Body of pancreas (tissue), 4 donors: Measurements from ENCODE around the gene SORCS2. TPM values are rescaled to one million over a fixed set of nuclear protein-coding genes. Genes with fewer than 3 reads are reported as not detected.

Experiments used
- ATAC-seq: fragments of 150-250 bp; one replicate; pipeline ENCODE4 v1.9.1; 2016
- DNase-seq, 4 donors: peaks; one replicate each; pipeline ENCODE4 v3.0.0-alpha.2; 2019
- H3K27ac ChIP-seq, 4 donors: fragments of 200-600 bp; sonication (generic); 1 replicate in 3 of 4; 2 replicates in 1 of 4; pipeline versions ENCODE4 v1.5.1 to v1.6.1; 2016 to 2019; ENCODE audit warnings: mild to moderate bottlenecking in 1 of 4, mixed read lengths in 1 of 4, moderate library complexity in 1 of 4
- H3K27me3 ChIP-seq, 2 donors: fragments of 200-600 bp; sonication (generic); one replicate each; pipeline ENCODE4 v1.6.0; 2016; ENCODE audit warnings: mild to moderate bottlenecking in 1 of 2
- H3K36me3 ChIP-seq, 2 donors: fragments of 200-600 bp; sonication (generic); replicated peaks in 1 of 2; 2 replicates each; pipeline ENCODE4 v1.5.1; 2016; ENCODE audit warnings: low read depth in 2 of 2; ENCODE audit not compliant: insufficient read depth in 1 of 2
- H3K4me1 ChIP-seq: fragments of 200-600 bp; sonication (generic); one replicate; pipeline ENCODE4 v1.6.0; 2016
- H3K4me3 ChIP-seq, 2 donors: fragments of 200-600 bp; sonication (generic); 1 replicate in 1 of 2; 2 replicates in 1 of 2; pipeline ENCODE4 v1.5.1; 2016 to 2019
- H3K9me3 ChIP-seq, 3 donors: fragments of 200-600 bp; sonication (generic); 1 replicate in 2 of 3; 2 replicates in 1 of 3; pipeline ENCODE4 v1.5.1; 2016
- POLR2A ChIP-seq, 3 donors: fragments of 450-650 bp; IDR thresholded peaks; one replicate each; pipeline ENCODE4 v1.6.1; 2016; ENCODE audit warnings: antibody characterized with exemption in 3 of 3, mild to moderate bottlenecking in 2 of 3
- WGBS, 2 donors: methylation state at CpG; one replicate each; pipeline ENCODE4 v1.1.5; 2017; 5-methylcytosine and 5-hydroxymethylcytosine counted together
- intact Hi-C: fragments of 100-400 bp; cut with DNase I; formaldehyde crosslinking; loops from one replicate; pipeline ENCODE4 v1.15.1; 2023
- total RNA-seq, 2 donors: library from RNA; depleted of rRNA; stranded (reverse); fragments of >200 nt; gene quantifications; one replicate each; pipeline ENCODE4 v1.1.0, GENCODE V29; 2016
- TF ChIP-seq, protein P1 (sequence below), 7 experiments: fragments of 450-650 bp in 4 of 7; fragments of 200-600 bp in 3 of 7; sonication (generic) in 3 of 7; IDR thresholded peaks; one replicate each; pipeline ENCODE4 v1.5.1; 2016 to 2019; ENCODE audit warnings: antibody characterized with exemption in 7 of 7

SORCS2 gene
- total RNA-seq, 2 donors from 2014 or later: 0.26 to 0.33 TPM

DNA sequence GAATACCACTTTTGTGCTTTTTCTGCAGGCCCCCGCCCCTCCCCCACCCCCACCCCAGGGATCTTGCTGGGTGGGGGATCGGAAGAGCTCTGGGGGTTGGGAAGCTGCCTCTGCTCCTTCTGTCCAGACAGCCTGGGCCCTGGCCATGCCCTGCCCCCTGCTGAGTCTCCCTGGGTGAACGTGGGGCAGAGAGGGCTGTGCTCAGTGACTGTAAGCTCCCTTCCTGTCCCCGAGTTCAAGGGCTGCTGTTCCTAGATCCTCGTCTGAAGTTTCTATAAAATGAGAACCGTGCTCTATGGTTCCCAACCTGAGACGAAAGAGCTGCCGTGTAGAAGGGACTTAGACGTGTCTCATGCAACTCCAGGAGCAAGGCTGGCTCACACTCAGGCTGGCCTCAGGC, 105.0 kb downstream of the SORCS2 start:
- Histone ChIP-seq H3K27ac (no peak overlapping the region), H3K27me3 (no peaks in the 10 kb centered on the region), H3K4me3 (no peak overlapping the region), H3K9me3 (no peaks in the 10 kb centered on the region), H3K36me3 (no peaks in the 10 kb centered on the region), H3K4me1 (no peaks in the 10 kb centered on the region)
- ATAC-seq (no peak), DNase-seq (no peak)
- WGBS, 2 donors: 43 to 57% methylated on average over 7 to 9 of the region's 9 CpGs
- TF ChIP-seq, protein P1, sequence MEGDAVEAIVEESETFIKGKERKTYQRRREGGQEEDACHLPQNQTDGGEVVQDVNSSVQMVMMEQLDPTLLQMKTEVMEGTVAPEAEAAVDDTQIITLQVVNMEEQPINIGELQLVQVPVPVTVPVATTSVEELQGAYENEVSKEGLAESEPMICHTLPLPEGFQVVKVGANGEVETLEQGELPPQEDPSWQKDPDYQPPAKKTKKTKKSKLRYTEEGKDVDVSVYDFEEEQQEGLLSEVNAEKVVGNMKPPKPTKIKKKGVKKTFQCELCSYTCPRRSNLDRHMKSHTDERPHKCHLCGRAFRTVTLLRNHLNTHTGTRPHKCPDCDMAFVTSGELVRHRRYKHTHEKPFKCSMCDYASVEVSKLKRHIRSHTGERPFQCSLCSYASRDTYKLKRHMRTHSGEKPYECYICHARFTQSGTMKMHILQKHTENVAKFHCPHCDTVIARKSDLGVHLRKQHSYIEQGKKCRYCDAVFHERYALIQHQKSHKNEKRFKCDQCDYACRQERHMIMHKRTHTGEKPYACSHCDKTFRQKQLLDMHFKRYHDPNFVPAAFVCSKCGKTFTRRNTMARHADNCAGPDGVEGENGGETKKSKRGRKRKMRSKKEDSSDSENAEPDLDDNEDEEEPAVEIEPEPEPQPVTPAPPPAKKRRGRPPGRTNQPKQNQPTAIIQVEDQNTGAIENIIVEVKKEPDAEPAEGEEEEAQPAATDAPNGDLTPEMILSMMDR (IDR thresholded peaks at IDR 0.05): no peak
- no peak for TF ChIP-seq POLR2A (IDR thresholded peaks at IDR 0.05)
- intact Hi-C loops: no loop called here

DNA sequence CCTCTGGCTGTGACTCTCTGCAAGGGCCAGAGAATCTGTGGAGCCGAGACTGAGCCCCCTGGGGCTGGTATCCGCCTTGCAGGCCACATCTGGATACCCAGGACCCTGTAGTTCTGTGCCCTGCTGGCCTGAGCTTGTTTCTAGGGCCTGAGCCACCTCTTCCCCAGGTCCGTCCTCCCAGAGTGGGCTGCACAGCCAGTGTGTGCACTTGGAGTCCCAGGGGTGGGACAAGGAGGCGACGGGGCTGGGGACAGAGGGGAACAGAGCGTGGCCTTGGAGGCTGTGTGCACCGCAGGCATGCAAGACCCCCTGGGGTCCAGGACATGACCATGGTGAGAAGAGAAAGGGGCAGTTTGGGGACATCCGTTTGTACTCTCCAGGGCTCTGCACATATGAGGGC, 105.5 kb downstream of the SORCS2 start:
- H3K9me3 ChIP-seq: no peaks in the 10 kb centered on the region
- H3K27me3 ChIP-seq: no peaks in the 10 kb centered on the region
- no peak for DNase-seq
- H3K4me1 ChIP-seq: no peaks in the 10 kb centered on the region
- H3K4me3 ChIP-seq: no peak overlapping the region
- H3K36me3 ChIP-seq: no peaks in the 10 kb centered on the region
- ATAC-seq: no peak
- no peak overlapping the region for H3K27ac ChIP-seq
- TF ChIP-seq, protein P1 (IDR thresholded peaks at IDR 0.05): no peak
- no peak for TF ChIP-seq POLR2A (IDR thresholded peaks at IDR 0.05)
- 47 to 69% methylated on average over 2 to 8 of the region's 8 CpGs for WGBS, 2 donors
- intact Hi-C loops: no loop called here

DNA sequence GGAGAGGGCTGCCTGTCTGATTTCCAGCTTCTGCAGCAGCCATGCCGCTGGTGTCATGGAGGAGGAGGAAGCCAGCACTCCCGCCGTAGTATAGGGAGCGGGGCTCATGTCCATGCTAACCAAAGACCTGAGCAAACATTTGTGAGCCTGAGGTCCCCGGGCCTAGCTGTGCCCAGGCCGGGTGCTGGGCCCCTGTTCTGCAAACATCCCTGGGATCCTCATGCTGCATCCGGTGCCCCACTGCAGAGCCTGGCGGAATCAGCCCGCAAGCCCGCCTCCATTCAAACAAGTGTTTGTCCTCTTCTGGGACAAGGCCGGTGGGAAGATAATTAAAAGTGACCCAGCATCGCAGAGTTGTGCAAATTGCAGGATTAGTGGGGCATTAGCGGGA, 106.3 kb downstream of the SORCS2 start:
- no peak for DNase-seq
- no peak for ATAC-seq
- intact Hi-C loops: no loop called here
- Histone ChIP-seq H3K36me3 (no peaks in the 10 kb centered on the region), H3K9me3 (no peaks in the 10 kb centered on the region), H3K4me1 (no peaks in the 10 kb centered on the region), H3K27me3 (no peaks in the 10 kb centered on the region), H3K4me3 (no peak overlapping the region), H3K27ac (no peak overlapping the region)
- TF ChIP-seq, protein P1 (IDR thresholded peaks at IDR 0.05): no peak
- no peak for TF ChIP-seq POLR2A (IDR thresholded peaks at IDR 0.05)
- 53 to 64% methylated on average over 4 to 13 of the region's 13 CpGs for WGBS, 2 donors

DNA sequence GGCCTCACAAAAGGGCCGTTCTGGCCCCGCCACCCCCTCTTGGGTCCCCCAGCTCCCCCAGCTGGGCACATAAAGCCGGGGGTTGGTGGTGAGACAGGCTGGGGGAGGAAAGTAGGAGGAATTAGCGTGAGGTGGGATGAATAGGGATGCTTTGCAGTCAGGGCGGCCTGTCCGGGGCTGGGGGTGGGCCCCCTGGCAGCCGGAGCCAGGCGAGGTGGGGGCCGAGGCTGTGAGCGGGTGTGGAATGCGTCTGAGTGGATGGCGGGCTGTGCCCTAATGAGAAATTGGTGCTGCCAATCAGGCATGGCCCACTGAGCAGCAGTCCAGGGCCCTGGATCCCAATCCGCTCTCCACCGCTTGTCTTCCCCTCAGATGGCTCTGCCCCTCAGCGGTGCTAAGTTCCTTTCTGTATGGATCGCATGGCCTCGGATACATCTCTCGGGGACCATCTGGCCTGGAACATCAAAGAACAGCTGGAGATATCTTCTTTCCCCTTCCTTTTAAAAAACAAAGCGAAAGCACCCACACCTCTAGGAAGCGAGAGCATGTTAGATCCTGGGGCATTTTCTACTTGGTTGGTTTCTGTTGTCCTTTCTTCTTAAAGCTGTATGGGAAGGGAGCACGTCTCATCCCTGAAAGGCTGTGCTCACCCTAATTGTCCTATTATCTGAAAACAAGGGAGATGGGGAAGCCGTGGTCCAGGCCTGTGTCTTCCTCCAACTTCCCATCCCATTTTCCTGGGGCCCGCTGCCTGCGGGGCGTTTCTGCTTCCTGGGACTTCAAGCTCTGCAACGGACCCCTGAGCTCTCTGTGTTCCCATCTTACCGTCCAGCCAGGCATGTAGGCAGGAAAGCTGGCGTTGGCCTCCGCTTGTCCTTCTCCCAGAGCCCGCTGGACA, 106.9 kb downstream of the SORCS2 start:
- Histone ChIP-seq H3K27ac (no peak overlapping the region), H3K4me1 (no peaks in the 10 kb centered on the region), H3K27me3 (no peaks in the 10 kb centered on the region), H3K9me3 (no peaks in the 10 kb centered on the region), H3K36me3 (no peaks in the 10 kb centered on the region), H3K4me3 (no peak overlapping the region)
- no peak for TF ChIP-seq POLR2A (IDR thresholded peaks at IDR 0.05)
- TF ChIP-seq, protein P1 (IDR thresholded peaks at IDR 0.05): no peak
- DNase-seq (no peak), ATAC-seq (no peak)
- 44 to 48% methylated on average over 27 to 30 of the region's 30 CpGs for WGBS, 2 donors
- intact Hi-C loops: no loop called here
